Measurements from ENCODE around the gene NOX3.

The NOX3 gene

GRCh38 chr6:155399745-155400653 lies 55.6 kb downstream of the NOX3 start:
- no peak for DNase-seq (ENCODE audit: low read depth)

GRCh38 chr6:155399062-155399744 lies 56.4 kb downstream of the NOX3 start:
- DNase-seq (ENCODE audit: low read depth), result no peak

- DNase-seq (ENCODE audit: low read depth), result no peak
Observed at GRCh38 chr6:155398701-155399061, 57.0 kb downstream of the NOX3 start.

GRCh38 chr6:155398221-155398620 lies 57.4 kb downstream of the NOX3 start:
- DNase-seq (ENCODE audit: low read depth), result no peak

- DNase-seq (ENCODE audit: low read depth), result no peak
Observed at GRCh38 chr6:155397172-155397705, 58.4 kb downstream of the NOX3 start.

GRCh38 chr6:155396605-155397004 lies 59.0 kb downstream of the NOX3 start:
- DNase-seq (ENCODE audit: low read depth), result no peak

- DNase-seq (ENCODE audit: low read depth), result no peak
Observed at GRCh38 chr6:155395339-155395738, 60.3 kb downstream of the NOX3 start.

GRCh38 chr6:155389130-155389529 lies 66.5 kb downstream of the NOX3 start:
- DNase-seq (ENCODE audit: low read depth), result peak; percentile 4

GRCh38 chr6:155388591-155388990 lies 67.0 kb downstream of the NOX3 start:
- DNase-seq (ENCODE audit: low read depth), result no peak

GRCh38 chr6:155387481-155387880 lies 68.2 kb downstream of the NOX3 start:
- DNase-seq (ENCODE audit: low read depth), result no peak

GRCh38 chr6:155384321-155384952 lies 71.2 kb downstream of the NOX3 start:
- DNase-seq (ENCODE audit: low read depth), result no peak

- DNase-seq (ENCODE audit: low read depth), result peak; percentile 27
Observed at GRCh38 chr6:155383913-155384312, 71.7 kb downstream of the NOX3 start.

GRCh38 chr6:155382338-155382685 lies 73.3 kb downstream of the NOX3 start:
- peak; percentile 65 for DNase-seq (ENCODE audit: low read depth)

- DNase-seq (ENCODE audit: low read depth), result peak; percentile 37
Observed at GRCh38 chr6:155381673-155382337, 73.8 kb downstream of the NOX3 start.

GRCh38 chr6:155380666-155381332 lies 74.8 kb downstream of the NOX3 start:
- no peak for DNase-seq (ENCODE audit: low read depth)

GRCh38 chr6:155378724-155379123 lies 76.9 kb downstream of the NOX3 start:
- DNase-seq (ENCODE audit: low read depth), result no peak

GRCh38 chr6:155378276-155378675 lies 77.4 kb downstream of the NOX3 start:
- DNase-seq (ENCODE audit: low read depth), result no peak

- peak; percentile 95 for DNase-seq (ENCODE audit: low read depth)
Observed at GRCh38 chr6:155377061-155377460, 78.6 kb downstream of the NOX3 start.

GRCh38 chr6:155375801-155376200 lies 79.8 kb downstream of the NOX3 start:
- DNase-seq (ENCODE audit: low read depth), result peak; percentile 27

GRCh38 chr6:155374681-155375080 lies 81.0 kb downstream of the NOX3 start:
- peak; percentile 3 for DNase-seq (ENCODE audit: low read depth)

- peak; percentile 61 for DNase-seq (ENCODE audit: low read depth)
Observed at GRCh38 chr6:155373276-155373675, 82.4 kb downstream of the NOX3 start.

- no peak for DNase-seq (ENCODE audit: low read depth)
Observed at GRCh38 chr6:155372256-155372655, 83.4 kb downstream of the NOX3 start.

Data from EH (cell line).